ENCODE data around the gene INSL3.

Gene INSL3

DNA sequence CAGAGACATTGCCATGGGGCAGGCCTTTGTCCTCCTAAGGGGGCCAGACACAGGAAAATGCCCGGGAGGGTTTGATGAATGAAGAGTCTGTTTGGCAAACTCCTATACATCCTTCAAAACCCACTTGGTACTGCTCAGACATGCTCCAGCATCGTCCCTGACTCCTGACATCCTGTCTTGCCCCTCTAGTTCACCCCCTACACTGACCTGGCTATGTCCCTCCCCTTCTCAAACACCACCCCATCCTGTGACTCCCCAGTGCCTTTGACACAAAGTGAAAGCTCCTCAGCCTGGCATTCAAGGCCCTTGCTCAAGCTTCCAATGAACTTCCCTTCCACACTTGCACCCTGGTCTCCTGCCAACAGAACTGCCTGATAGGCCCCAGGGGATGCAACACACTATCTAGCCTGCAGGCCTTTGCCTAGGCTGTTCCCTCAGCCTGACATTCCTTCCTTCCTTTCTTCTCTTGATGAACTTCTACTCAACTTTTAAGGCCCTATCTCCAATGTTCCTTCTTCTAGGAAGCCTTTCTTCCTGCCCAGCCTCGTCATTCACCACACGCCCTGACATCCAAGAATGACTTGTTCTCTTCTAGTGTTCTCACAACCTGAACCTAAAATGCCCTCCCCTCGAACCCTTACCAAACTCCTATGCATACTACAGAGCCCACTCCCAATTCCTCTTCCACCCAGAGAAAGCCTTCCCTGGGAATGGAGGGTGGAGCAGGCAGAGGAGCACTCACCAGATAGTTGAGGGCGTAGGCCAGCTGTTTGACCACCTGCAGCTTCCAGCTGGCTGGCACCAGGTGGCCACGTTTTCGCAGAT is 14.1 kb upstream of the INSL3 start:
- H3K27ac ChIP-seq (ENCODE audit: low read depth, low read length) = no peak overlapping the region
- no peak overlapping the region for H3K4me3 ChIP-seq (ENCODE audit: low read depth in 1 of 5, low read length in 5 of 5)
- H3K36me3 ChIP-seq (ENCODE audit: control insufficient read depth in 5 of 5, insufficient read depth in 5 of 5, low read length in 5 of 5) = peaks cover 0 to 37% (median 0%) of the 10 kb centered on the region in 5 donors
- no peak overlapping the region for H3K9ac ChIP-seq (ENCODE audit: low read length in 5 of 5)
- H3K9me3 ChIP-seq (ENCODE audit: control insufficient read depth in 5 of 5, low read length in 5 of 5) = no peaks in the 10 kb centered on the region
- H3K4me1 ChIP-seq (ENCODE audit: control insufficient read depth in 5 of 5, insufficient read depth in 5 of 5, low read length in 5 of 5) = peaks cover 0 to 2% (median 0%) of the 10 kb centered on the region in 5 donors
- peaks cover 0 to 19% (median 3%) of the 10 kb centered on the region in 5 donors for H3K27me3 ChIP-seq (ENCODE audit: control insufficient read depth in 5 of 5, insufficient read depth in 4 of 5, low read length in 5 of 5)

DNA sequence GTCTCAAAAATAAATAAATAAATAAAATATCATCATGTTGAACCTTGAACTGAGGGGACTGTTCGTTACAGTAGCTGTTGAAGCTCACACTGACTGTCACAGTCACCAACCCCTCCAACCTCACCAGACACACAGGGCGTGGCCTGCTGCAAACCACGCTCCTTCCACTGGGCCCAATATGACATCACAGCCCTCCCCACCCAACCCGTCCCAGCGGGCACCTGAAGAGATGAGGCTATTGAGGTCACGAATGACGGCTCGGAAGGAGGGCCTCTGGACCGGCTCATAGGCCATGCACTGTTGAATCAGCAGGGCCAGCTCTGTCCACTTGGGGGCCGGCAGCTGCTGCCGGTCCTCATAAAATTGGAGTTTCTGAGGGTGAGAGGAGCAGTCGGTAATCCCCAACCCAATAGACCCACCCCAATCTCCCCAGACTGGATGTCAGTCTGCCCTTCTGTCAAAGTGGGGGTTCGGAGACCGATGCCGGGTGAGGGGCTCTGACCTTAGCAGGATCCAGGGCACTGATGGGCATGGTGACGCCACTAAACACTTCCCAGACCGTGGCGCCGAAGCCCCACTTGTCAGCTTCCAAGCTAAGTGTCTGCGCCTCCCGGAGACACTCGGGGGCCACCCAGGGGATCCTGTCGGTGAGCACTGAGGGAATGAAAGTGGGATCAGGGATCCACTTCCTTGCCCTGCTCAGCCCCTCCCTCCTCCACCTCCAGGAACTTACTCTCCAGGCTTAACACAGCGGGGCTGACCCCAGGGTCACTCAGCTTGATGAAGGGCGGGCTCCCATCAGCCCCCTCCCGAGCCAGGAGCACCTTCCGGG is 13.2 kb upstream of the INSL3 start:
- H3K9ac ChIP-seq (ENCODE audit: low read length in 5 of 5) = no peak overlapping the region
- peaks cover 0 to 24% (median 8%) of the 10 kb centered on the region in 5 donors for H3K27me3 ChIP-seq (ENCODE audit: control insufficient read depth in 5 of 5, insufficient read depth in 4 of 5, low read length in 5 of 5)
- peaks cover 0 to 3% (median 0%) of the 10 kb centered on the region in 5 donors for H3K4me1 ChIP-seq (ENCODE audit: control insufficient read depth in 5 of 5, insufficient read depth in 5 of 5, low read length in 5 of 5)
- no peaks in the 10 kb centered on the region for H3K9me3 ChIP-seq (ENCODE audit: control insufficient read depth in 5 of 5, low read length in 5 of 5)
- H3K36me3 ChIP-seq (ENCODE audit: control insufficient read depth in 5 of 5, insufficient read depth in 5 of 5, low read length in 5 of 5) = peaks cover 0 to 32% (median 0%) of the 10 kb centered on the region in 5 donors
- no peak overlapping the region for H3K27ac ChIP-seq (ENCODE audit: low read depth, low read length)
- no peak overlapping the region for H3K4me3 ChIP-seq (ENCODE audit: low read depth in 1 of 5, low read length in 5 of 5)

DNA sequence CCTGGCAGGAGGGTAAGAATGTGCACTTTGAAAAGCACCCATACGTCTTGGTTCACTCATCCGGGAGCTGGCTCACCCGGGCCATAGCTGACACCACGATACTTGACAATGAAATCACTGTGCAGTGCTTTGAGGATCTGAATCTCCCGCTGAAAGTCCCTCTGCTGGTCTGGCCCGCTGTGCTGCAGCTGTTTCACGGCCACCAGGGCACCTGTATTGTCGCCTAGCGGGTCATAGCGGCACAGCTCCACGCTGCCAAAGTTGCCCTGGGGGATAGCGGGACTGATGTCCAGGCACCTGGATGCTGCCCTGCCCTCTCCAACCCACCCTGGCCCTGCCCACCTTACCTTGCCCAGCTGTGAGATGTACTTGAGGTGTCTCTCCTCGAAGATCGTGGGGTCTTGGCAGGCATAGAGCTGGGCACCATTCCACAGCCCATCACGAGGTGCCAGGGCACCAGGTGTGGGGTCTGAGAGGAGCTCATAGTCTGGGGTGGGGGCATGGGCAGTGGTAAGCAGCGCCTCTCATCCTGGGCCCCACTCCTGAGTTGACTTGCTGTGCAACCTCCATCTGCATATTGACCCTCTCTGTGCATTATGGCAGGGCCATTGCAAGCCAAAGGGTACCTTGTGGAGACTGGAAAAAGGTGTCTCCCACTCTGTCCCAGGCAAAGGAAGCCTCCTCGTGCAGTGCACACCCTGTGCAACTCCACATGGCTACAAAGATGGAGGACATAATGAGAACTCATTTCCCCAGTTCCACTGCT is 11.3 kb upstream of the INSL3 start:
- Histone ChIP-seq H3K4me3 (ENCODE audit: low read depth in 1 of 5, low read length in 5 of 5) (no peak overlapping the region), H3K27ac (ENCODE audit: low read depth, low read length) (no peak overlapping the region), H3K27me3 (ENCODE audit: control insufficient read depth in 5 of 5, insufficient read depth in 4 of 5, low read length in 5 of 5) (peaks cover 0 to 21% (median 8%) of the 10 kb centered on the region in 5 donors), H3K9ac (ENCODE audit: low read length in 5 of 5) (no peak overlapping the region), H3K9me3 (ENCODE audit: control insufficient read depth in 5 of 5, low read length in 5 of 5) (no peaks in the 10 kb centered on the region), H3K36me3 (ENCODE audit: control insufficient read depth in 5 of 5, insufficient read depth in 5 of 5, low read length in 5 of 5) (peaks cover 0 to 17% (median 0%) of the 10 kb centered on the region in 5 donors), H3K4me1 (ENCODE audit: control insufficient read depth in 5 of 5, insufficient read depth in 5 of 5, low read length in 5 of 5) (peaks cover 0 to 3% (median 0%) of the 10 kb centered on the region in 5 donors)

DNA sequence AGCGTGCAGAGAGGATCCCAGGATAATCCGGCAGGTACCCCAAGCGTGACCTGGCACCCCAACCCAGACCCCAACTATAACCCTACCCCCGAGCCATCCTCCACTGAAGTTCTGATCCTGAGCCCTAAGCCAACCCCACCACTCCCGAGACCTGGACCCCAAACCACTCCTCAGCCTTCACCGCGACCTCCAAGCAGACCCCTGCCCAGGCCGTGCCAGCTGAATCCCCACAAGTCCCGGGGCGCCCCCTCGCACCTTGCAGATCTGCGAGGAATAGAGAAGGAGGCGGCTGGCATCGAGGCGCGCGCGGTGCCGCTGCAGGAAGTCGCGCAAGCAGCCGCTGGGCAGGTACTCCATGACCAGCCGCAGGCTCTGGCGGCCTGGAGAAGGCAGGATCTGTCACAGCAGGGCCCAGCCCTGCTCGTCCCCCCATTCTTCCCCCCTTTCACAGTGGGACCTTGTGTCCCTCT is 10.1 kb upstream of the INSL3 start:
- Histone ChIP-seq H3K9me3 (ENCODE audit: control insufficient read depth in 5 of 5, low read length in 5 of 5) (no peaks in the 10 kb centered on the region), H3K4me1 (ENCODE audit: control insufficient read depth in 5 of 5, insufficient read depth in 5 of 5, low read length in 5 of 5) (peaks cover 0 to 3% (median 0%) of the 10 kb centered on the region in 5 donors), H3K27ac (ENCODE audit: low read depth, low read length) (no peak overlapping the region), H3K27me3 (ENCODE audit: control insufficient read depth in 5 of 5, insufficient read depth in 4 of 5, low read length in 5 of 5) (peaks cover 0 to 21% (median 8%) of the 10 kb centered on the region in 5 donors), H3K36me3 (ENCODE audit: control insufficient read depth in 5 of 5, insufficient read depth in 5 of 5, low read length in 5 of 5) (peaks cover 0 to 16% (median 0%) of the 10 kb centered on the region in 5 donors), H3K9ac (ENCODE audit: low read length in 5 of 5) (no peak overlapping the region), H3K4me3 (ENCODE audit: low read depth in 1 of 5, low read length in 5 of 5) (no peak overlapping the region)

- no peak overlapping the region for H3K9ac ChIP-seq (ENCODE audit: low read length in 5 of 5)
Observed at GRCh38 chr19:17830567-17831418, 9.5 kb upstream of the INSL3 start.

GRCh38 chr19:17829855-17830566 is 8.7 kb upstream of the INSL3 start:
- Histone ChIP-seq H3K36me3 (ENCODE audit: control insufficient read depth in 5 of 5, insufficient read depth in 5 of 5, low read length in 5 of 5) (peaks cover 0 to 13% (median 0%) of the 10 kb centered on the region in 5 donors), H3K4me3 (ENCODE audit: low read depth in 1 of 5, low read length in 5 of 5) (peak overlapping the region in 1 of 5 donors; percentile 10), H3K4me1 (ENCODE audit: control insufficient read depth in 5 of 5, insufficient read depth in 5 of 5, low read length in 5 of 5) (peaks cover 0 to 3% (median 0%) of the 10 kb centered on the region in 5 donors), H3K27ac (ENCODE audit: low read depth, low read length) (no peak overlapping the region), H3K27me3 (ENCODE audit: control insufficient read depth in 5 of 5, insufficient read depth in 4 of 5, low read length in 5 of 5) (peaks cover 0 to 19% (median 9%) of the 10 kb centered on the region in 5 donors), H3K9me3 (ENCODE audit: control insufficient read depth in 5 of 5, low read length in 5 of 5) (no peaks in the 10 kb centered on the region), H3K9ac (ENCODE audit: low read length in 5 of 5) (no peak overlapping the region)

More at GRCh38 chr19:17830567-17831418, 9.5 kb upstream of the INSL3 start:
- peaks cover 0 to 3% (median 0%) of the 10 kb centered on the region in 5 donors for H3K4me1 ChIP-seq (ENCODE audit: control insufficient read depth in 5 of 5, insufficient read depth in 5 of 5, low read length in 5 of 5)
- H3K27ac ChIP-seq (ENCODE audit: low read depth, low read length) = no peak overlapping the region
- peaks cover 0 to 14% (median 0%) of the 10 kb centered on the region in 5 donors for H3K36me3 ChIP-seq (ENCODE audit: control insufficient read depth in 5 of 5, insufficient read depth in 5 of 5, low read length in 5 of 5)
- peak overlapping the region in 1 of 5 donors; percentile 10 for H3K4me3 ChIP-seq (ENCODE audit: low read depth in 1 of 5, low read length in 5 of 5)
- peaks cover 0 to 21% (median 8%) of the 10 kb centered on the region in 5 donors for H3K27me3 ChIP-seq (ENCODE audit: control insufficient read depth in 5 of 5, insufficient read depth in 4 of 5, low read length in 5 of 5)
- H3K9me3 ChIP-seq (ENCODE audit: control insufficient read depth in 5 of 5, low read length in 5 of 5) = no peaks in the 10 kb centered on the region

GRCh38 chr19:17826508-17827056 is 5.3 kb upstream of the INSL3 start:
- H3K9ac ChIP-seq (ENCODE audit: low read length in 5 of 5) = no peak overlapping the region
- no peak overlapping the region for H3K27ac ChIP-seq (ENCODE audit: low read depth, low read length)
- H3K4me3 ChIP-seq (ENCODE audit: low read depth in 1 of 5, low read length in 5 of 5) = no peak overlapping the region
- H3K4me1 ChIP-seq (ENCODE audit: control insufficient read depth in 5 of 5, insufficient read depth in 5 of 5, low read length in 5 of 5) = peaks cover 0 to 3% (median 0%) of the 10 kb centered on the region in 5 donors
- no peaks in the 10 kb centered on the region for H3K9me3 ChIP-seq (ENCODE audit: control insufficient read depth in 5 of 5, low read length in 5 of 5)
- peaks cover 0 to 5% (median 0%) of the 10 kb centered on the region in 5 donors for H3K36me3 ChIP-seq (ENCODE audit: control insufficient read depth in 5 of 5, insufficient read depth in 5 of 5, low read length in 5 of 5)
- H3K27me3 ChIP-seq (ENCODE audit: control insufficient read depth in 5 of 5, insufficient read depth in 4 of 5, low read length in 5 of 5) = peaks cover 3 to 22% (median 15%) of the 10 kb centered on the region in 5 donors

- no peak overlapping the region for H3K9ac ChIP-seq (ENCODE audit: low read length in 5 of 5)
- no peak overlapping the region for H3K4me3 ChIP-seq (ENCODE audit: low read depth in 1 of 5, low read length in 5 of 5)
- H3K9me3 ChIP-seq (ENCODE audit: control insufficient read depth in 5 of 5, low read length in 5 of 5) = no peaks in the 10 kb centered on the region
- H3K36me3 ChIP-seq (ENCODE audit: control insufficient read depth in 5 of 5, insufficient read depth in 5 of 5, low read length in 5 of 5) = no peaks in the 10 kb centered on the region
- peaks cover 0 to 12% (median 3%) of the 10 kb centered on the region in 5 donors for H3K27me3 ChIP-seq (ENCODE audit: control insufficient read depth in 5 of 5, insufficient read depth in 4 of 5, low read length in 5 of 5)
- no peaks in the 10 kb centered on the region for H3K4me1 ChIP-seq (ENCODE audit: control insufficient read depth in 5 of 5, insufficient read depth in 5 of 5, low read length in 5 of 5)
- no peak overlapping the region for H3K27ac ChIP-seq (ENCODE audit: low read depth, low read length)
Observed at GRCh38 chr19:17824339-17824738, 3.0 kb upstream of the INSL3 start.
